ENCODE measurements around the gene PDE4D. TPM values are rescaled to one million over a fixed set of nuclear protein-coding genes. Genes with fewer than 3 reads are reported as not detected.

PDE4D gene
- total RNA-seq, 1 donor from 2014 or later: 13.2 TPM

DNA sequence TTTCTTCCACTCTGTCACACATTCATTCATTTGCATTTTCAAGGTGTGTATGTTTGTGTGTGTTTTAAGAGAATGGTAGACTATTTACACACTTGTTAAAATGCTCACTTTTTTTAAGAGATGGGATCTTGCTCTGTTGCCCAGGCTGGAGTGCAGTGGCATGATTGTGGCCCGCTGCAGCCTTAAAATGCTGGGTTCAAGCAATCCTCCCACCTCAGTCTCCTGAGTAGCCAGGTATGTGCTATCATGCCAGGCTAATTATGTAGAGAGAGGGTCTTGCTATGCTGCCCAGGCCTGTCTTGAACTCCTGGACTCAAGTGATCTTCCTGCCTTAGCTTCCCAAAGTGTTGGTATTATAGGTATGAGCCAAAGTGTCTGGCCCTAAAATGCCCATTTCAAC, 173.5 kb downstream of the PDE4D start:
- Mint-ChIP-seq H3K4me3 (ENCODE audit: unreplicated experiment) (no peak overlapping the region), H3K36me3 (ENCODE audit: unreplicated experiment) (no peaks in the 10 kb centered on the region), H3K27ac (ENCODE audit: unreplicated experiment) (no peak overlapping the region), H3K4me1 (ENCODE audit: low read depth, unreplicated experiment) (peaks cover 28% of the 10 kb centered on the region), H3K27me3 (ENCODE audit: unreplicated experiment) (peaks cover 2% of the 10 kb centered on the region), H3K9me3 (ENCODE audit: unreplicated experiment) (no peaks in the 10 kb centered on the region)
- no peak for DNase-seq
- TF ChIP-seq, protein P1, sequence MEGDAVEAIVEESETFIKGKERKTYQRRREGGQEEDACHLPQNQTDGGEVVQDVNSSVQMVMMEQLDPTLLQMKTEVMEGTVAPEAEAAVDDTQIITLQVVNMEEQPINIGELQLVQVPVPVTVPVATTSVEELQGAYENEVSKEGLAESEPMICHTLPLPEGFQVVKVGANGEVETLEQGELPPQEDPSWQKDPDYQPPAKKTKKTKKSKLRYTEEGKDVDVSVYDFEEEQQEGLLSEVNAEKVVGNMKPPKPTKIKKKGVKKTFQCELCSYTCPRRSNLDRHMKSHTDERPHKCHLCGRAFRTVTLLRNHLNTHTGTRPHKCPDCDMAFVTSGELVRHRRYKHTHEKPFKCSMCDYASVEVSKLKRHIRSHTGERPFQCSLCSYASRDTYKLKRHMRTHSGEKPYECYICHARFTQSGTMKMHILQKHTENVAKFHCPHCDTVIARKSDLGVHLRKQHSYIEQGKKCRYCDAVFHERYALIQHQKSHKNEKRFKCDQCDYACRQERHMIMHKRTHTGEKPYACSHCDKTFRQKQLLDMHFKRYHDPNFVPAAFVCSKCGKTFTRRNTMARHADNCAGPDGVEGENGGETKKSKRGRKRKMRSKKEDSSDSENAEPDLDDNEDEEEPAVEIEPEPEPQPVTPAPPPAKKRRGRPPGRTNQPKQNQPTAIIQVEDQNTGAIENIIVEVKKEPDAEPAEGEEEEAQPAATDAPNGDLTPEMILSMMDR (IDR thresholded peaks at IDR 0.05; ENCODE audit: partially characterized antibody, unreplicated experiment): no peak

DNA sequence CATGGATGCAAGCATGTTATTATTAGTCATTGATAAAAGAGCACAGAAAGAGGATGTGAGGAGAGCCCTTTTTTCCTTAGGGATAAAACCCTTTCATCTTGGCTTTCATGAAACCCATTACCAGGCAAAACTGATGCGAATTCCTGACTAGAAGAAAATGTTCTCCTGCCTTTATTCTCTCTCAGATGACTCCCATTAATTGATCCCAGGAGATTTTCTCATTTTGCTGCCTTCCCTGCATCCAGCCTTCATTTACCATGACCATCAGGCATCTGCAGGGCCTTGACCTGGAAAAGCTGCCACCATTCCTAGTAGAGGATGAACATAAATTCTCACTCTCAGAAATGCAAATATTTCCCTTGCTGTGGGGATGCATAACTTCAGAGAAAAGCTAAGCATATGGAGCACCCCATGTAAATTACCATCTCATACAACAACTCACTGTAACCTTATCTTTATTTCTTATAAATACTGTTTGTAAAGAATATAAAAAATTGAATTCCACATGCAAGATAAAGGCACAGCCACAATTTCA, 176.5 kb downstream of the PDE4D start:
- no peak overlapping the region for H3K4me3 Mint-ChIP-seq (ENCODE audit: unreplicated experiment)
- H3K27ac Mint-ChIP-seq (ENCODE audit: unreplicated experiment): peak overlapping the region; percentile 38

DNA sequence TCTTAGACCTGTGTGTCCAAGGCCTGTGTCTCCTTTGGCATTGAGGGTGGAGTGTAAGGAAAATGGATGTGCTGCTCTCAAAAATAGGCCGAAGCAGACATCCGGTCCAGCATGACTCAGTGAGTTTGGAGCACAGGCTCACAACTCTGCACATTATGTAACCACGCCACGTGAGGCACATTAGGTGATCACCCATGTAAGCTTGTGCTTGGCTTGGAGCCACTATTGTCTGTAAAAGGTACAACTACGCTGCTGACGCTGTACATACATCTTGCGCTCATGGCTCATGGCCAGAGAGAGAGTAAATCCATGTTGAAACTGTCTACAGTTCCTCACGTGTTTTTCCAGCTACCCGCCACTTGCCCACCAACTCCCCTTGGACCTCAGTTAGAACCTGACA, 177.5 kb downstream of the PDE4D start:
- H3K27me3 Mint-ChIP-seq (ENCODE audit: unreplicated experiment): no peaks in the 10 kb centered on the region
- H3K27ac Mint-ChIP-seq (ENCODE audit: unreplicated experiment): peak overlapping the region; percentile 73
- H3K4me1 Mint-ChIP-seq (ENCODE audit: low read depth, unreplicated experiment): peaks cover 13% of the 10 kb centered on the region
- H3K9me3 Mint-ChIP-seq (ENCODE audit: unreplicated experiment): peaks cover 6% of the 10 kb centered on the region
- TF ChIP-seq, protein P1 (IDR thresholded peaks at IDR 0.05; ENCODE audit: partially characterized antibody, unreplicated experiment): no peak
- no peak for DNase-seq
- peak overlapping the region; percentile 47 for H3K4me3 Mint-ChIP-seq (ENCODE audit: unreplicated experiment)
- peaks cover 13% of the 10 kb centered on the region for H3K36me3 Mint-ChIP-seq (ENCODE audit: unreplicated experiment)

More for the DNA sequence above, 176.5 kb downstream of the PDE4D start:
- Mint-ChIP-seq H3K36me3 (ENCODE audit: unreplicated experiment) (peaks cover 13% of the 10 kb centered on the region), H3K4me1 (ENCODE audit: low read depth, unreplicated experiment) (peaks cover 19% of the 10 kb centered on the region), H3K27me3 (ENCODE audit: unreplicated experiment) (peaks cover 2% of the 10 kb centered on the region), H3K9me3 (ENCODE audit: unreplicated experiment) (peaks cover 6% of the 10 kb centered on the region)
- TF ChIP-seq, protein P1 (IDR thresholded peaks at IDR 0.05; ENCODE audit: partially characterized antibody, unreplicated experiment): no peak
- DNase-seq: no peak

DNA sequence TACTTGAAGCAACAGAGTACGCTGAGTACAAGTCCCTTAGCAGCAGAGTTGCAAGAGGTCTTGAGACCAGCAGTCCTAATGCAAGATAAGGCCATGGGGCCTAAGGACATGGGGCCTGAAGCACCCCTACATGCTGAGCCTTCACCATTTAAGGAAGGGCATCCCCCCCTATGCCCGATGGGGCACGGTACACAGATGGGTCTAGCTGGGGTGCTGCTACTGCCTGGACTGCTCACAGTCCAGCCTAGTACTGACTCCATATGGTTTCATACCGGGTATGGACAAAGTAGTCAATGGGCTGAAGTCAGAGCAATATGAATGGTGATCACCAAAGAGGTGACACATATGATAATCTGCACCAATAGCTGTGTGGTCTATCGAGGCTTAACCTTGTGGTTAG, 178.3 kb downstream of the PDE4D start:
- peaks cover 6% of the 10 kb centered on the region for H3K9me3 Mint-ChIP-seq (ENCODE audit: unreplicated experiment)
- H3K27me3 Mint-ChIP-seq (ENCODE audit: unreplicated experiment): no peaks in the 10 kb centered on the region
- no peak for DNase-seq
- no peak overlapping the region for H3K27ac Mint-ChIP-seq (ENCODE audit: unreplicated experiment)
- peaks cover 13% of the 10 kb centered on the region for H3K36me3 Mint-ChIP-seq (ENCODE audit: unreplicated experiment)
- TF ChIP-seq, protein P1 (IDR thresholded peaks at IDR 0.05; ENCODE audit: partially characterized antibody, unreplicated experiment): no peak
- no peak overlapping the region for H3K4me3 Mint-ChIP-seq (ENCODE audit: unreplicated experiment)
- H3K4me1 Mint-ChIP-seq (ENCODE audit: low read depth, unreplicated experiment): peaks cover 13% of the 10 kb centered on the region

DNA sequence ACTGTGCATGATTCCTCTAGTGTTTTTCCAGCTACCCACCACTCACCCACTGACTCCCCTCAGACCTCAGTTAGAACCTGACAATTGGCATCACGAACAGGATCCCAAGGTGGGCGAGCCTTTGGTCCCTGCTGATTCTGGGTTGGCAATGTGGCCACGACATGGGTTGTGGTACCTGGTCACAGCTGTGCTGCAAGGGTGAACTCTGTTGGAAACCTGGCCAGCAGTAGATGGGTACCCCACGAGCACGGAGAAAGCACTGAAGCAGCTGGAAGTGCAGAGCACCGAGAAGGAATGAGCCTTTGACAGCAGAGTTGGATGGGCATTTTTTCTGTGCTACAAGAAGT, 180.1 kb downstream of the PDE4D start:
- peaks cover 6% of the 10 kb centered on the region for H3K9me3 Mint-ChIP-seq (ENCODE audit: unreplicated experiment)
- TF ChIP-seq, protein P1 (IDR thresholded peaks at IDR 0.05; ENCODE audit: partially characterized antibody, unreplicated experiment): no peak
- peaks cover 13% of the 10 kb centered on the region for H3K36me3 Mint-ChIP-seq (ENCODE audit: unreplicated experiment)
- peaks cover 23% of the 10 kb centered on the region for H3K4me1 Mint-ChIP-seq (ENCODE audit: low read depth, unreplicated experiment)
- no peaks in the 10 kb centered on the region for H3K27me3 Mint-ChIP-seq (ENCODE audit: unreplicated experiment)
- no peak for DNase-seq
- no peak overlapping the region for H3K4me3 Mint-ChIP-seq (ENCODE audit: unreplicated experiment)
- no peak overlapping the region for H3K27ac Mint-ChIP-seq (ENCODE audit: unreplicated experiment)
